ENCODE measurements around the gene CYFIP1. TPM values are rescaled to one million over a fixed set of nuclear protein-coding genes. Genes with fewer than 3 reads are reported as not detected.
A peak's percentile ranks its signal among the peaks of the same experiment; 100 is the strongest.

CYFIP1 gene
- polyA plus RNA-seq, 2 of the 4 experiments (the other 2 are of a cell fraction) = 68.2 to 69.4 TPM

GRCh38 chr15:22888120-22888859, 91.9 kb downstream of the CYFIP1 start (continued):
- TF ChIP-seq CBX2 (IDR thresholded peaks at IDR 0.05; ENCODE audit: borderline replicate concordance, low read depth) (no peak), HOXA7 (CRISPR knock-in tag; IDR thresholded peaks at IDR 0.05) (no peak), CHD2 (IDR thresholded peaks at IDR 0.05; ENCODE audit: low read length, partially characterized antibody) (no peak), MAX (IDR thresholded peaks at IDR 0.05) (peak; percentile 76), NR3C1 (IDR thresholded peaks at IDR 0.05) (no peak), ZFP36 (IDR thresholded peaks at IDR 0.05; ENCODE audit: borderline replicate concordance, partially characterized antibody) (no peak), MYC (IDR thresholded peaks at IDR 0.05; ENCODE audit: borderline replicate concordance, low read length) (no peak), RFX5 (IDR thresholded peaks at IDR 0.05) (no peak), RAD21 (conservative IDR thresholded peaks at IDR 0.05 in 1 of 2, IDR thresholded peaks at IDR 0.05 in 1 of 2) (no peak), REST (IDR thresholded peaks at IDR 0.05) (no peak), BHLHE40 (IDR thresholded peaks at IDR 0.05; ENCODE audit: low read depth, low read length) (peak; percentile 59; the same call in 1 of the 2 replicates), FOXS1 (CRISPR knock-in tag; IDR thresholded peaks at IDR 0.05) (no peak), KDM5A (IDR thresholded peaks at IDR 0.05) (no peak), ZC3H11A (IDR thresholded peaks at IDR 0.05) (no peak), HOXB13 (CRISPR knock-in tag; IDR thresholded peaks at IDR 0.05; ENCODE audit: low read depth) (no peak), EP300 (IDR thresholded peaks at IDR 0.05) (no peak), CEBPB (IDR thresholded peaks at IDR 0.05) (peak; percentile 50 to 53; a peak in 3 of 4 replicates), NFE2L2 (conservative IDR thresholded peaks at IDR 0.05; ENCODE audit: low read length) (no peak)

GRCh38 chr15:22887157-22887951, 92.8 kb downstream of the CYFIP1 start:
- ATAC-seq = peak; percentile 8 to 15; a peak in 2 of 6 replicates
- WGBS (ENCODE audit: missing lambda C conversion rate) = 84% methylated on average over 14 of the region's 14 CpGs

More at GRCh38 chr15:22887157-22887951, 92.8 kb downstream of the CYFIP1 start:
- ChIA-PET POLR2A (interaction anchor here (1.1 kb wide), 1 partner anchor 49 kb away, joined by 3 read pairs; no protein-coding TSS in a partner anchor), CTCF (interaction anchor here (1.0 to 1.2 kb wide), 2 partner anchors 13 to 24 kb away, joined by 3 to 4 read pairs; no protein-coding TSS in a partner anchor)
- Histone ChIP-seq H3K27ac (0 out of 6 replicates have a peak overlapping the region, but pooled peaks of 1 of the 2 experiments have one; percentile 16), H3K9me3 (no peaks in the 10 kb centered on the region), H3K4me2 (peak overlapping the region; percentile 24; the same call in 1 of the 3 replicates), H3K4me3 (no peak overlapping the region), H3K4me1 (peaks cover 18% of the 10 kb centered on the region)
- no peak for TF ChIP-seq PHF8 (IDR thresholded peaks at IDR 0.05; ENCODE audit: borderline replicate concordance, low read depth)
- no peak for TF ChIP-seq ESRRA (IDR thresholded peaks at IDR 0.05; ENCODE audit: borderline replicate concordance, low read length)
- no peak for TF ChIP-seq POLR2AphosphoS2 (conservative IDR thresholded peaks at IDR 0.05; ENCODE audit: low read length)
- no peak for TF ChIP-seq NR3C1 (IDR thresholded peaks at IDR 0.05)
- TF ChIP-seq RFX5 (IDR thresholded peaks at IDR 0.05) = no peak
- no peak for TF ChIP-seq JUN (IDR thresholded peaks at IDR 0.05)
- TF ChIP-seq RAD21 (conservative IDR thresholded peaks at IDR 0.05 in 1 of 2, IDR thresholded peaks at IDR 0.05 in 1 of 2) = no peak
- TF ChIP-seq MAX (IDR thresholded peaks at IDR 0.05) = no peak
- no peak for TF ChIP-seq HDAC2 (IDR thresholded peaks at IDR 0.05)
- TF ChIP-seq CBX2 (IDR thresholded peaks at IDR 0.05; ENCODE audit: borderline replicate concordance, low read depth) = no peak
- no peak for TF ChIP-seq CEBPB (IDR thresholded peaks at IDR 0.05)
- TF ChIP-seq BCL3 (IDR thresholded peaks at IDR 0.05) = no peak
- no peak for TF ChIP-seq HOXB13 (CRISPR knock-in tag; IDR thresholded peaks at IDR 0.05; ENCODE audit: low read depth)
- no peak for TF ChIP-seq KDM1A (IDR thresholded peaks at IDR 0.05; ENCODE audit: low read depth)
- no peak for TF ChIP-seq E2F6 (IDR thresholded peaks at IDR 0.05; ENCODE audit: borderline replicate concordance, low read depth)
- TF ChIP-seq POLR2A (IDR thresholded peaks at IDR 0.05; ENCODE audit: low read length) = no peak
- TF ChIP-seq GATA3 (IDR thresholded peaks at IDR 0.05; ENCODE audit: borderline replicate concordance) = no peak
- TF ChIP-seq TP53 (CRISPR knock-in tag; IDR thresholded peaks at IDR 0.05) = no peak
- no peak for FAIRE-seq
- no peak for DNase-seq (ENCODE audit: low read depth in 1 of 2, low spot score in 1 of 2)
